ENCODE data around the gene FCER1G.

The FCER1G gene

DNA sequence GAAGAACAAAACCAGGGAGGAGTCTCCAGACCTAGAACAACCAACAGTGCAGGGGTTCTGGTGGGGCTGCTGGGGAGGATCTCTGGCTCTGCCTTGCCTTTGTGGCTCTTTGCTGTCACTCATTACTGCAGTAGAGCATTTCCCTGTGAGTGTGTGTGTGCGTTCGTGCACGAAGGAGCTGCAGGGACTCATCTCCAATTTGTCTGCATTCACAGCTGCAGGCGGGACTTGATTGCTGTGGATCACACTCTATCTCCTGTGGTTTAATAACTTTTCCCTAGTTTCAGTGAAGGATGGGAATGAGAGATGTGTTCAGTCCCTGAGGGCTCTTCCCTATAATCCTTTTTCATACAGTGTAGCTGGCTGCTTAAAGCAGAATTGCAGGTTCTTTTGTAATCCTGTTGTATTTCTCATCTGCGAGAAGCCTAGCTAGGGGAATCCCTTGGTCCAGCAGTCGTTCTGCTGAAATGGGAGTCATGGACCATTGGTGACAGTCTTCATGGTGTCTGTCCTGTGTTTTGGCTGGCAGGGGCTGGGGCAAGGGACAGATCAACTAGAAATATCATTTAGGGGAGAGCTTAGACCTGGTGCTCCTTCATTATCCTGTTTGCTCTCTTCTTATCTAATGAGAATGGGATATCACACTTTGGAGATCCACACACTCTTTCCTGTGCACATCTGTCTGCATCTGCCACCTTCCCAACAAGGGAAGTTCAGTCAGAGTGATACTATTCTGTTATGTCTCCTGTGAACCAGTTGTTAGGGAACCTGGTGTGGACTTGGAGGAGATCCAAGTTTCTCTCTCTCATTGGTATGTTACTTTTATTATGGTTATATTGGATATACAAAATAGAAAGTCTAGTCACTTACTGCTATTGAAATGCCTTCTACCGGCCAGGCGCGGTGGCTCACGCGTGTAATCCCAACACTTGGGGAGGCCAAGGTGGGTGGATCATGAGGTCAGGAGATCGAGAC is 46.5 kb downstream of the FCER1G start:
- in situ Hi-C loops (cut with HindIII; ENCODE audit: low sequenced_read_pairs) = no loop called here

DNA sequence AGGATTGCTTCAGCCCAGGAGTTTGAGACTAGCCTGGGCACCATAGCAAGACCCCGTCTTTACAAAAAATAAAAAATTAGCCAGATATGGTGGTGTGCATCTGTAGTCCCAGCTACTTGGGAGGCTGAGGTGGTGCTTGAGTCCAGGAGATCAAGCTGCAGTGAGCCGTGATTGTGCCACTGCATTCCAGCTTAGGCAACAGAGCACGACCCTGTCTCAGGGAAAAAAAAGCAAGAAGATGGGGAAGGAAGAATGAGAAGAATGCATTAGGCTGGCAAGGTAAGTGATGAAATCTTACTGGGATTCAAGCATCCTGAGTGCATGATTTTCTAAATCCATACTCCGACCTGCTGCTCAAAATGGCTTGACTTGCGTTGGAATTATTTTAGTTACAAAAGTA is 50.2 kb downstream of the FCER1G start:
- in situ Hi-C loops (cut with HindIII; ENCODE audit: low sequenced_read_pairs) = no loop called here

DNA sequence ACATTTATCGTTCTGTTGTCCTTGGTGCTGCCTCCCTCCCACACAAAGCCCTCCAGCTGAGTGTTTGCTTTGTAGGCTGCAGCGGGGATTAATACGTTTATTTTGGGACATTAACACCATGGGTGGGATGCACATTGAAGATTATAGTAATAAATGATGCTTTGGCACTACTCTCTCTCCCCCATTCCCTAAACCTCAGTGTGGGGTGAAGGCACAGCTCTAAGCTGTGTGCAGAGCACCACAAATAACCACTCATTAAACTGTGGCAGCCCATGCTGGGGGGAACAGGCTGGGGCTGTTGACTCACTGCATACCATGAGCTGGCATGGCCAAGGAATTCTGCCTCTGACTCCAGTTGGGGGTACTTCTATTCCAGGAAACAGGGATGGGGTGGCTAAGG is 51.1 kb downstream of the FCER1G start:
- in situ Hi-C loops (cut with HindIII; ENCODE audit: low sequenced_read_pairs) = no loop called here

DNA sequence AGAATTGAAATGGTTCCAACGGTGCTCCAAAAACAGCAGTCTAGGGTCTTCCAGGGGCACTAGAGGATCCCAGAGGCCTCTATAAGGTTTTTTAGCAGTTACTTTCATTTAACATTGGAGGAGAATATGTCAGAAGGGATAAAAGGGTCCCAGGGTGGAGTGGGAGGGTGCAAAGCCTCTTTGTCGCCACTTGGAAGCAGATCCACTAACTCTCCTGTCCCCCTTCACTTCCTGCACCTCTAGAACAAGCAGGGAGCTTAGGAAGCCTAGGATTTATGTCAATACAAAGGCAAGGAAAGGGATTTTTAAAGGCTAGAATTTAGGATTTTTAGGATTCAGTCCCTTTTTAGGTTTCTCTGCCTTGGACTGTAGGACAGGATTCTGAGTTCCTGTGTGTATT is 51.7 kb downstream of the FCER1G start:
- in situ Hi-C loops (cut with HindIII; ENCODE audit: low sequenced_read_pairs) = no loop called here

DNA sequence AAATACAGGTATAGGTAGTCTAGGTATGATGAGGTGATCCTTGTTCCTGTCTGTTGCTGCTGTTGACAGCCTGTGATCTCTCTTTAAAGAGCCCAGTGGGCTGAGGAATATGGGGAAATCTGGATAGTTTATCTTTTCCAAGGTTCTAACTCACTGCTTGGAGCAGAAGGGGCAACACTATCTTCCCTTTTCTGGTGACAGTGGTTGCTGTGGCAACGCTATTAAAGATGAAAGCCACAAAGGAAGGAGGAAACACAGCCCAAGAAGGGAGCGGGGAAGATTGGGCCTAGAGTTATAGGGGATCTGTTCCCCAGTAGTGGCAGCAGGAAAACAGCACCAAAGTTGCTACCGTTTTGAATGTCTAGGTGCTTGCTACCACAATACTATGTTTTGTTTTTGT is 52.2 kb downstream of the FCER1G start:
- in situ Hi-C loops (cut with HindIII; ENCODE audit: low sequenced_read_pairs) = no loop called here
